ENCODE data around the gene GSDMA. TPM values are rescaled to one million over a fixed set of nuclear protein-coding genes. Genes with fewer than 3 reads are reported as not detected.

Gene GSDMA
- total RNA-seq, 8 experiments from 2014 or later = 0.09 to 0.33 (median 0.17) TPM; not detected in 5

- 28 to 100% (median 85%) methylated on average over 1 to 8 of the region's 11 CpGs for WGBS, 10 experiments
- in situ Hi-C loops (cut with MboI; ENCODE audit: low pct_unique_long_range_greater_than_20kb in 2 of 9, low sequenced_read_pairs in 9 of 9, unreplicated experiment in 9 of 9) = no loop called here
- Histone ChIP-seq H3K4me3 (no peak overlapping the region), H3K27ac (no peak overlapping the region), H3K4me1 (replicated peaks in 1 of 2) (peaks cover 13 to 17% of the 10 kb centered on the region in 2 donors)
- no peak for ATAC-seq (replicated peaks in 6 of 8)
Measured at GRCh38 chr17:39925282-39926134, 37.3 kb upstream of the GSDMA start.

GRCh38 chr17:39926135-39926587 is 36.6 kb upstream of the GSDMA start:
- Histone ChIP-seq H3K27ac (no peak overlapping the region), H3K4me3 (peak overlapping the region; percentile 72 to 96 (median 92)), H3K4me1 (replicated peaks in 1 of 2) (peaks cover 13 to 17% of the 10 kb centered on the region in 2 donors)
- WGBS, 10 experiments = 20 to 100% (median 95%) methylated on average over 1 to 2 of the region's 4 CpGs; no CpG with 5 or more reads in 6 of the 10 experiments
- in situ Hi-C loops (cut with MboI; ENCODE audit: low pct_unique_long_range_greater_than_20kb in 2 of 9, low sequenced_read_pairs in 9 of 9, unreplicated experiment in 9 of 9) = no loop called here
- ATAC-seq (replicated peaks in 6 of 8) = no peak

- peak overlapping the region; percentile 72 to 96 (median 92) for H3K4me3 ChIP-seq
- ATAC-seq (replicated peaks in 6 of 8) = peak in 7 of 8 experiments; percentile 7 to 44 (median 38)
- H3K27ac ChIP-seq = peak overlapping the region; percentile 87 to 92
- peaks cover 13 to 17% of the 10 kb centered on the region in 2 donors for H3K4me1 ChIP-seq (replicated peaks in 1 of 2)
- in situ Hi-C loops (cut with MboI; ENCODE audit: low pct_unique_long_range_greater_than_20kb in 2 of 9, low sequenced_read_pairs in 9 of 9, unreplicated experiment in 9 of 9) = no loop called here
- 0 to 42% (median 2%) methylated on average over 1 to 8 of the region's 15 CpGs; no CpG with 5 or more reads in 5 of the 10 experiments for WGBS, 10 experiments
Measured at GRCh38 chr17:39926588-39927100, 36.2 kb upstream of the GSDMA start.

- 0 to 20% (median 0%) methylated on average over 1 to 9 of the region's 72 CpGs; no CpG with 5 or more reads in 2 of the 10 experiments for WGBS, 10 experiments
- peaks cover 13 to 17% of the 10 kb centered on the region in 2 donors for H3K4me1 ChIP-seq (replicated peaks in 1 of 2)
- in situ Hi-C loops (cut with MboI; ENCODE audit: low pct_unique_long_range_greater_than_20kb in 2 of 9, low sequenced_read_pairs in 9 of 9, unreplicated experiment in 9 of 9) = no loop called here
- ATAC-seq (replicated peaks in 6 of 8) = peak; percentile 83 to 95 (median 90)
- H3K4me3 ChIP-seq = peak within 1 kb of the TSS; percentile 72 to 96 (median 92)
- H3K27ac ChIP-seq = peak within 1 kb of the TSS; percentile 87 to 92
Measured at GRCh38 chr17:39927101-39927928, 35.5 kb upstream of the GSDMA start, which contains the start of the genes LRRC3C and ORMDL3. TSS of gene LRRC3C (plus strand) at chr17:39927732. CDS start at chr17:39941524, 13,792 bp downstream. TSS of gene ORMDL3 (minus strand) at chr17:39927601. CDS start at chr17:39924203, 3,398 bp downstream.

- WGBS, 10 experiments = 0 to 70% (median 34%) methylated on average over 1 to 13 of the region's 17 CpGs
- ATAC-seq (replicated peaks in 6 of 8) = peak; percentile 2 to 53 (median 7)
- Histone ChIP-seq H3K4me3 (peak overlapping the region; percentile 72 to 96 (median 92)), H3K4me1 (replicated peaks in 1 of 2) (peaks cover 13 to 17% of the 10 kb centered on the region in 2 donors), H3K27ac (no peak overlapping the region)
- in situ Hi-C loops (cut with MboI; ENCODE audit: low pct_unique_long_range_greater_than_20kb in 2 of 9, low sequenced_read_pairs in 9 of 9, unreplicated experiment in 9 of 9) = no loop called here
Measured at GRCh38 chr17:39927929-39928857, 34.6 kb upstream of the GSDMA start.

GRCh38 chr17:39928858-39929645 is 33.8 kb upstream of the GSDMA start:
- H3K27ac ChIP-seq = no peak overlapping the region
- 5 to 76% (median 57%) methylated on average over 2 to 8 of the region's 8 CpGs; no CpG with 5 or more reads in 1 of the 10 experiments for WGBS, 10 experiments
- ATAC-seq (replicated peaks in 6 of 8) = peak in 7 of 8 experiments; percentile 0 to 52 (median 13)
- no peak overlapping the region for H3K4me3 ChIP-seq
- in situ Hi-C loops (cut with MboI; ENCODE audit: low pct_unique_long_range_greater_than_20kb in 2 of 9, low sequenced_read_pairs in 9 of 9, unreplicated experiment in 9 of 9) = no loop called here
- peaks cover 13 to 17% of the 10 kb centered on the region in 2 donors for H3K4me1 ChIP-seq (replicated peaks in 1 of 2)

GRCh38 chr17:39929646-39930407 is 33.0 kb upstream of the GSDMA start:
- ATAC-seq (replicated peaks in 6 of 8) = no peak
- no peak overlapping the region for H3K27ac ChIP-seq
- WGBS, 10 experiments = 67 to 100% (median 93%) methylated on average over 1 to 5 of the region's 5 CpGs
- in situ Hi-C loops (cut with MboI; ENCODE audit: low pct_unique_long_range_greater_than_20kb in 2 of 9, low sequenced_read_pairs in 9 of 9, unreplicated experiment in 9 of 9) = no loop called here
- no peak overlapping the region for H3K4me3 ChIP-seq
- peaks cover 13 to 17% of the 10 kb centered on the region in 2 donors for H3K4me1 ChIP-seq (replicated peaks in 1 of 2)

- in situ Hi-C loops (cut with MboI; ENCODE audit: low pct_unique_long_range_greater_than_20kb in 2 of 9, low sequenced_read_pairs in 9 of 9, unreplicated experiment in 9 of 9) = no loop called here
- peaks cover 0 to under 1% of the 10 kb centered on the region in 2 donors for H3K4me1 ChIP-seq (replicated peaks in 1 of 2)
- WGBS, 10 experiments = 80 to 100% (median 83%) methylated on average over 1 to 3 of the region's 5 CpGs; no CpG with 5 or more reads in 6 of the 10 experiments
- H3K27ac ChIP-seq = no peak overlapping the region
- no peak for ATAC-seq (replicated peaks in 6 of 8)
- no peak overlapping the region for H3K4me3 ChIP-seq
Measured at GRCh38 chr17:39933912-39934311, 28.9 kb upstream of the GSDMA start.

GRCh38 chr17:39934324-39934723 is 28.5 kb upstream of the GSDMA start:
- Histone ChIP-seq H3K4me1 (replicated peaks in 1 of 2) (peaks cover 2 to 4% of the 10 kb centered on the region in 2 donors), H3K27ac (no peak overlapping the region), H3K4me3 (no peak overlapping the region)
- no peak for ATAC-seq (replicated peaks in 6 of 8)
- 53 to 100% (median 88%) methylated on average over 1 to 5 of the region's 5 CpGs; no CpG with 5 or more reads in 1 of the 10 experiments for WGBS, 10 experiments
- in situ Hi-C loops (cut with MboI; ENCODE audit: low pct_unique_long_range_greater_than_20kb in 2 of 9, low sequenced_read_pairs in 9 of 9, unreplicated experiment in 9 of 9) = no loop called here

- H3K4me3 ChIP-seq = no peak overlapping the region
- H3K4me1 ChIP-seq (replicated peaks in 1 of 2) = peaks cover 6 to 7% of the 10 kb centered on the region in 2 donors
- WGBS, 10 experiments = 0 to 100% (median 100%) methylated on average over 1 to 2 of the region's 3 CpGs; no CpG with 5 or more reads in 5 of the 10 experiments
- H3K27ac ChIP-seq = no peak overlapping the region
- ATAC-seq (replicated peaks in 6 of 8) = peak in 2 of 8 experiments; percentile 38 to 71
- in situ Hi-C loops (cut with MboI; ENCODE audit: low pct_unique_long_range_greater_than_20kb in 2 of 9, low sequenced_read_pairs in 9 of 9, unreplicated experiment in 9 of 9) = no loop called here
Measured at GRCh38 chr17:39935909-39936308, 26.9 kb upstream of the GSDMA start.

Measured in motor neuron (in vitro differentiated cells).